ENCODE measurements around the gene THTPA. TPM values are rescaled to one million over a fixed set of nuclear protein-coding genes. Genes with fewer than 3 reads are reported as not detected.

The THTPA gene
- total RNA-seq, 4 donors from 2014 or later, result 6.4 to 16.8 (median 15.2) TPM

DNA sequence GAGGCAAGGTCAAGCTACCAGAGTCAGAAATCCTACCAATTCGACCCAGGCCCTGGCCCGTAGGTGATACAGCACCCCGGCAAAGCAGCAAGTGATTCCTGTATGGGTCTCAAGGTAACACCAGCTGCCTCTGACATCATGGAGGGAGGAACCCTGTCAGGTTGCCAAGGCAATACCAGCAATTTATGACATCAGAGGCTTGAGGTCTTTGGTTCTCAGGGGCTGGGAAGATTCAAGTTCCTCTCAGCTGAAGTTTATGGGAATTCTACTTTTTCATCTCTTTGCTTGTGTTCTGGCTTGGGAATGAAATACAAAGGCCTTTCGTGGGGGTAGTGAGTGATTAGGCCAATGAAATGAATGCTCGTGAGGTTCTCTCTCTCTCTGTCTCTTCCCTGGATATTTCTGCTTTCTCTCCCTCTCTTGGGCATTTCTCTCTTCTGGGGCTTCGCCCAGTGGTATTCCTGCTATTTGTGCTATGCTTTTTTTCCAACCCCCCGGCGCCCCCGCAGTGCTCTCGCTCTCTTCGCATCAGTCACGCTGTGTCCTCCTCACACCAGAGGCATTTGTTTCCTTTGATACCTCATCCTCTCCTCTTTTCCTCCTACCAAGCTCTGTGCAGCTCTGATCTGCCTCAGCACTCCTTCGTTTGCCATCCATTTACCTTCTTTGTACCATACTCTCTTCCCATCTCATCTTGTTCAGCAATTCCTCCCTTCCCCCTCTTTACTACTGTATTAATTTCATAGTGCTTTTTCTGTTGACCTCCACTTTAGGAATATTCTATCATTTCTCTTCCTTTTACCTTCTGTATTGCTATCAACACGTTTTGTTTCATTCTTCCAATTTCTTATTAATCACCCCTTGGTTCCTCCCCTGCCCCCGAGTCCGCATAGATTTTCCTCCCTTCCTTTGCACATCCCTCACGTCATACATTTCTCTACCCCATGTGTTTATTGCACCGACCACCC, 7.4 kb upstream of the THTPA start:
- no peaks in the 10 kb centered on the region for H3K9me3 ChIP-seq
- intact Hi-C loops (cut with DNase I; ENCODE audit: low total_unique reads), result no loop called here
- H3K36me3 ChIP-seq, result no peaks in the 10 kb centered on the region
- H3K4me3 ChIP-seq, result no peak overlapping the region
- no peaks in the 10 kb centered on the region for H3K27me3 ChIP-seq
- TF ChIP-seq, protein P1, sequence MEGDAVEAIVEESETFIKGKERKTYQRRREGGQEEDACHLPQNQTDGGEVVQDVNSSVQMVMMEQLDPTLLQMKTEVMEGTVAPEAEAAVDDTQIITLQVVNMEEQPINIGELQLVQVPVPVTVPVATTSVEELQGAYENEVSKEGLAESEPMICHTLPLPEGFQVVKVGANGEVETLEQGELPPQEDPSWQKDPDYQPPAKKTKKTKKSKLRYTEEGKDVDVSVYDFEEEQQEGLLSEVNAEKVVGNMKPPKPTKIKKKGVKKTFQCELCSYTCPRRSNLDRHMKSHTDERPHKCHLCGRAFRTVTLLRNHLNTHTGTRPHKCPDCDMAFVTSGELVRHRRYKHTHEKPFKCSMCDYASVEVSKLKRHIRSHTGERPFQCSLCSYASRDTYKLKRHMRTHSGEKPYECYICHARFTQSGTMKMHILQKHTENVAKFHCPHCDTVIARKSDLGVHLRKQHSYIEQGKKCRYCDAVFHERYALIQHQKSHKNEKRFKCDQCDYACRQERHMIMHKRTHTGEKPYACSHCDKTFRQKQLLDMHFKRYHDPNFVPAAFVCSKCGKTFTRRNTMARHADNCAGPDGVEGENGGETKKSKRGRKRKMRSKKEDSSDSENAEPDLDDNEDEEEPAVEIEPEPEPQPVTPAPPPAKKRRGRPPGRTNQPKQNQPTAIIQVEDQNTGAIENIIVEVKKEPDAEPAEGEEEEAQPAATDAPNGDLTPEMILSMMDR (IDR thresholded peaks at IDR 0.05), result no peak
- no peak for TF ChIP-seq POLR2A (IDR thresholded peaks at IDR 0.05)
- H3K27ac ChIP-seq, result peak overlapping the region in 1 of 2 donors; percentile 43
- H3K4me1 ChIP-seq, result no peaks in the 10 kb centered on the region
- DNase-seq, result no peak

DNA sequence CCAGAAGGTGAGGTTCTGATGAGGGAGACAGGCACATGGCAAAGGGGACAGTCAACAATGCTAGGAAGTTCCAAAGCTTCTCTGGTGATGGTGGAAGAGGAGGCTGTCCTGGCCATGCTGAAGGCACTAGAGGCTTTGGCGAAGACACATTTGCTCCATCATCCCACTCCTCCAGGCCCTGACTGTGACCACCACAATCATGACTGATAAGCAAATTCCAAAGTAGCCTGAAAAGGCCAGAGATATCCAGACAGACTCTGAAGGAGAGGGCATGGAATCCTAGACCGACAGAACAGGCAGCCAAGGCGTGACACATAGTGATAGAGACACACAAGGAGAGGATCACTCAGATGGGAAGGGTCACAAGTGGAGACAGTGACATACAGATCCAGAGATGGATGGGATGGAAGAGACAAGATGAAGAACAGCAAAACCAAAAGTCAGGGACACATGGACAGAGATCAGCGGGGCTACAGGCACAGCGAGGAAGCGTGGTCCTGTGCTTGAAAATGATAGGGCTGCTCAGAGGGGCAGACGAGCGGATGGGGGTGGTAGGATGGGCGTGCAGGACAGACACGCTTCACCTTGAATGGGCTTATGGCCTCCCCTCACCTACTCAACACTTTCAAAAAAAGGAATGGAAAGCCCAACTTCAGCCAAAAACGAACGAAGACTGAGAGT, 5.8 kb upstream of the THTPA start:
- Histone ChIP-seq H3K36me3 (no peaks in the 10 kb centered on the region), H3K27ac (no peak overlapping the region), H3K9me3 (no peaks in the 10 kb centered on the region), H3K4me3 (peak overlapping the region; percentile 39 to 54), H3K27me3 (no peaks in the 10 kb centered on the region), H3K4me1 (no peaks in the 10 kb centered on the region)
- intact Hi-C loops (cut with DNase I; ENCODE audit: low total_unique reads), result no loop called here
- DNase-seq, result no peak
- no peak for TF ChIP-seq POLR2A (IDR thresholded peaks at IDR 0.05)
- TF ChIP-seq, protein P1 (IDR thresholded peaks at IDR 0.05), result no peak

DNA sequence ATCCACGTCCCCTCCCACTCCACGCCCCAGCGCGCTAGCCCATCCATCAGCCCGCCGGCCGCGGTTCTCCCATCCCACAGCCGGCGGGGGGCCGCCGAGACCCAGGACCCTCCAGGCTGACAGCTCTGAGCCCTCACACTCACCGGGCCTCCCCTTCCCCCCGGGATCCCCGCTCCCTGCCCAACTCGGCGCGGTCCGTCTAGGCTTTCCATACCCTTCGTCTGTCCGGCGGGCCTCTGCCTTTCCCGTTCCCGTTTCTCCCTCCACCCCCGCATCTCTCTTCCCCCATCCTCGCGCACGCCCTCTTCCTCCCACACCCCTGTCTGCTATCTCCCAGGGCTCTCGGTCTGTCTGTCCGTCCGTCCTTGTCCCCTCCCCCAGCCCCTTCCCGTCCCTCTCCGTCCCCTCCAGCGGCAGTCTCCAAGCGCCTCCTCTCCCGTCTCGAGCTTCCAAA, 5.2 kb upstream of the THTPA start:
- Histone ChIP-seq H3K4me3 (peak overlapping the region; percentile 39 to 54), H3K27ac (peak overlapping the region in 1 of 2 donors; percentile 47), H3K9me3 (no peaks in the 10 kb centered on the region), H3K27me3 (no peaks in the 10 kb centered on the region), H3K4me1 (no peaks in the 10 kb centered on the region), H3K36me3 (no peaks in the 10 kb centered on the region)
- intact Hi-C loops (cut with DNase I; ENCODE audit: low total_unique reads), result no loop called here
- TF ChIP-seq POLR2A (IDR thresholded peaks at IDR 0.05), result no peak
- TF ChIP-seq, protein P1 (IDR thresholded peaks at IDR 0.05), result no peak
- no peak for DNase-seq

DNA sequence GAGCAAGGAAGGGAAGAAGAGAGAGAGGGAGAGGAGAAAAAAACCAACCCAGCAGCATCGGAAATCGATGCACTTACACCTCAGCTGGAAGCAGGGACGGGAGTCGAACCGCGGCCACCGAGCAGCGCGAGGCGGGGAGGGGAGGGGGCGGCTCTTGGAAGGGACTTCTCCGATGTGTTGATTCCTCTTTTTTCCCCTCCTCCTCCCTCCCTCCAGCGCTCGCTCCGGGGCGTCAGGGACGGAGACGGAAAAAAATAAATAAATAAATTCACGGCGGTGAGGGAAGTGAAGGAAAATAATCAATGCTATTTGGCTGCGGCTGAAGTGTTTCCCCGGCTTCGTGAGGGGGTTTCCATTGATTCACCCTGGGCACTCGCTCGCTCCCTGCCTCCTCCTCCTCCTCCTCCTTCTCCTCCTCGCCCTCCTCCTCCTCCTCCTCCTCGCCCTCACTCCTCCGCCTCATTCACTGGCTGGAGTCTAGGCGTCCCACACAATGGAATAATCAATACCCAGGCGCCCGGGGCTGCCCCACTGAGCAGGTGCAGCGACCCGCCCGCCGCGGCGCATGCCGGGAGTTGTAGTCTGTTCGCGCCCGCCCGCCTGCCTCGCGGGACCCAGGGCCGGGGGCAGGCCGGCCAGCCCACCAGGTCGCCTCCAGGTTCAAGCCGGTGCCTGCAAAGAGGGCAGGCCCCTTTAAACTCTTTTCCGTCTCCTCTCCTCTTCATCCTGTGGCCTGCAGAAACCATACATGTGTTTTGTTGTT, 4.6 kb upstream of the THTPA start, which contains the start of gene ZFHX2:
ZFHX2 (minus strand) TSS at position 500 of the 763 bp plus-strand sequence. CDS start 16,440 bp downstream, outside the sequence.
- Histone ChIP-seq H3K36me3 (no peaks in the 10 kb centered on the region), H3K4me3 (peak within 1 kb of the TSS; percentile 39 to 54), H3K9me3 (no peaks in the 10 kb centered on the region), H3K4me1 (no peaks in the 10 kb centered on the region), H3K27me3 (no peaks in the 10 kb centered on the region), H3K27ac (peak within 1 kb of the TSS in 1 of 2 donors; percentile 47)
- peak in 1 of 2 donors; percentile 50 for DNase-seq
- TF ChIP-seq, protein P1 (IDR thresholded peaks at IDR 0.05), result no peak
- no peak for TF ChIP-seq POLR2A (IDR thresholded peaks at IDR 0.05)
- intact Hi-C loops (cut with DNase I; ENCODE audit: low total_unique reads), result no loop called here

All from uterus (tissue), 4 donors.